ENCODE results near the gene RPA3.

DNA sequence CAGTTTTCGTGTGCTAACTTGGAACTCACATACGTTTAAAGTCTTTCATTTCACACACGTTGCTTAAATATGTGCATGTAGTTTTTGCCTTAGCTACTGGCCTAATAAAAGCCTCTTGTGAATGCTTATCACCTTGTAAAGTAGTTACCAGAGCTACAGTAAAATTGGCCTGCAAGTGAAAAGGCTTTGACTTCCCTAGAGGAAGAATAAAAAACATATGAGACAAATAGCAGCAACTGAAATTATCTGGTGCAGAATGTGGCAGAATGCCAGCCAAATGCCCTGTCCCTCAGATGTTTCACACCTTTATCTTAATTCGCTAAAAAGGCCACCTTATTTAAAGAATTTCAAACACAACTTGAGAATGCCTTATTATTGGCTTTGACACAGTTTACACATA is 28.1 kb upstream of the RPA3 start:
- TF ChIP-seq, protein P1, sequence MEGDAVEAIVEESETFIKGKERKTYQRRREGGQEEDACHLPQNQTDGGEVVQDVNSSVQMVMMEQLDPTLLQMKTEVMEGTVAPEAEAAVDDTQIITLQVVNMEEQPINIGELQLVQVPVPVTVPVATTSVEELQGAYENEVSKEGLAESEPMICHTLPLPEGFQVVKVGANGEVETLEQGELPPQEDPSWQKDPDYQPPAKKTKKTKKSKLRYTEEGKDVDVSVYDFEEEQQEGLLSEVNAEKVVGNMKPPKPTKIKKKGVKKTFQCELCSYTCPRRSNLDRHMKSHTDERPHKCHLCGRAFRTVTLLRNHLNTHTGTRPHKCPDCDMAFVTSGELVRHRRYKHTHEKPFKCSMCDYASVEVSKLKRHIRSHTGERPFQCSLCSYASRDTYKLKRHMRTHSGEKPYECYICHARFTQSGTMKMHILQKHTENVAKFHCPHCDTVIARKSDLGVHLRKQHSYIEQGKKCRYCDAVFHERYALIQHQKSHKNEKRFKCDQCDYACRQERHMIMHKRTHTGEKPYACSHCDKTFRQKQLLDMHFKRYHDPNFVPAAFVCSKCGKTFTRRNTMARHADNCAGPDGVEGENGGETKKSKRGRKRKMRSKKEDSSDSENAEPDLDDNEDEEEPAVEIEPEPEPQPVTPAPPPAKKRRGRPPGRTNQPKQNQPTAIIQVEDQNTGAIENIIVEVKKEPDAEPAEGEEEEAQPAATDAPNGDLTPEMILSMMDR (IDR thresholded peaks at IDR 0.05; ENCODE audit: borderline replicate concordance, extremely low read depth, low read length, poor library complexity, severe bottlenecking), result no peak
- TF ChIP-seq EZH2 (IDR thresholded peaks at IDR 0.05; ENCODE audit: borderline replicate concordance, low read depth, low read length, severe bottlenecking), result no peak
